HG03196 (cell line): Measurements from ENCODE around the gene NMU.
"Not testable (repeated sequence)": the region's sequence is repeated elsewhere in the genome, so short reads cannot be mapped to it uniquely, and the experiment has no call there.

Experiments used
- ATAC-seq: cut with Tn5 transposase; IDR thresholded peaks from one replicate; pipeline ENCODE4 v1.9.1; 2021; ENCODE audit not compliant: unreplicated experiment

The NMU gene

GRCh38 chr4:55635741-55636655 lies at the start of gene NMU:
NMU (minus strand) TSS chr4:55636298; CDS start chr4:55636192, 106 bp downstream.
- ATAC-seq = no peak

DNA sequence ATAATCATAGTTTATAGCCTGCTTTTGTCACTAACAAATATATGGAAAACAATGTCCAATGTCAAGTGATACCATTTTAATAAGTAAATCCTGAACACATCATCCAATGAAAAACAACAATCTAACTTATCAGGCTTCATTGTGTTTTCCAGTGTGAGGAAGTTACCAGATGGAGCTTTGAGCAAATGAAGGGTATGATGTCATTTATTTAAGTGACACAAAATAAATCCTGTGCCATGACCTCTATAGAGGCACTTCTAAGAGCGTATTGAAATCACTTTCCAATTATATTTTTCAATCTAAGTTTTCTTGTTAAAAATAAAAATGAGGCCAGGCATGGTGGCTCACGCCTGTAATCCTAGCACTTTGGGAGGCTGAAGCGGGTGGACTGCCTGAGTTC lies 48.2 kb upstream of the NMU start:
- no peak for ATAC-seq

DNA sequence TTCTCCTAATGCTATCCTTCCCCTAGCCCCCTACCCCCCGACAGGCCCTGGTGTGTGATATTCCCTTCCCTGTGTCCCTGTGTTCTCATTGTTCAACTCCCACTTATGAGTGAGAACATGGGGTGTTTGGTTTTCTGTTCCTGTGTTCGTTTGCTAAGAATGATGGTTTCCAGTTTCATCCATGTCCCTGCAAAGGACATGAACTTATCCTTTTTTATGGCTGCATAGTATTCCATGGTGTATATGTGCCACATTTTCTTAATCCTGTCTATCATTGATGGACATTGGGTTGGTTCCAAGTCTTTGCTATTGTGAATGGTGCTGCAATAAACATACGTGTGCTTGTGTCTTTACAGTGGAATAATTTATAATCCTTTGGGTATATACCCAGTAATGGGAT lies 46.7 kb upstream of the NMU start:
- not testable (repeated sequence) for ATAC-seq

DNA sequence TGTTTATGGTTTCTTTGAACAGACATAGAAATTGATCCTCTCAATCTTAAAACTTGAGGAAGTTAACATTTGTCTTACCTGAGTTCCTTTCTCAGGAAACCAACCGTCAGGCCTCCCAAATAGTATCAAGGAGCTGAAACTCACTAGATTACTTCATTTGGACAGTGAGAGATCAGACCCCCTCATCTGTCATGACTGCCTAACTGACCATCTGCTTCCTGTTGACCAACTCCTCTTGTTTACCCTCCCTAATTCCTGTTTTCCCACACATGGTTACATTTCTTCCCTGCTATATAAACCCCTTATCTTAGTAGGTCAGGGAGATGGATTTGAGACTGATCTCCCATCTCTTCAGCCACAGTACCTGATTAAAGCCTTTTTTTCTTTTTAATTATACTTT lies 46.2 kb upstream of the NMU start:
- ATAC-seq = no peak

- ATAC-seq = no peak
Observed at GRCh38 chr4:55681430-55681829, 45.3 kb upstream of the NMU start.

- no peak for ATAC-seq
Observed at GRCh38 chr4:55675196-55675793, 39.2 kb upstream of the NMU start.

GRCh38 chr4:55673424-55673823 lies 37.3 kb upstream of the NMU start:
- ATAC-seq = no peak

DNA sequence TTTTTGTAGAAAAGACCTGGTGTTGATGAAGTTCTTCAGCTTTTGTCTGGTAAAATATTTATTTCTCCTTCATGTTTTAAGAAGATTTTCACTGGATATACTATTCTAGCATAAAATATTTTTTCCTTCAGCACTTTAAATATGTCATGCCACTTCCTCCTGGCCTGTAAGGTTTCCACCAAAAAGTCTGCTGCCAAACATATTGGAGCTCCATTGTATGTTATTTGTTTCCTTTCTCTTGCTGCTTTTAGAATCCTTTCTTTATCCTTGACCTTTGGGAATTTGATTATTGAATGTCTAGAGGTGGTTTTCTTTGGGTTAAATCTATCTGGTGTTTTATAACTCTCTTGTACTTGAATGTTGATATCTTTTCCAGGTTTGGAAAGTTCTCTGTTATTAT lies 35.6 kb upstream of the NMU start:
- no peak for ATAC-seq

DNA sequence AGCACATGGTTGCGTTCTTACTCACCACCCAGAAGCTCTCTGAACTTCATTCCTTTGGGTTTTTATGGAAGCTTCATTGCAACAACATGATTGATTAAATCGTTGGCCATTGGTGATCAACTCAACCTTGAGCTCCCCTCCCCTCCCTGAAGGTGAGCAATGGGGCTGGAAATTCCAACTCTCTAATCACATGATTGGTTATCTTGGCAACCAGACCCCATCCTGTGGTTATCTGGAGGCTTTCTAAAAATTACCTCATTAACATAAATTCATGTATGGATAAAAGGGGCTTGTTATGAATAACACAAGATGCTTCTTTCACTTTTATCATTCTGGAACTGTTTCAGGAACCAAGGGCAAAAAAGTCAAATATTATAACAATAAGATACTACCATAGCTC lies 34.6 kb upstream of the NMU start:
- no peak for ATAC-seq

- ATAC-seq = no peak
Observed at GRCh38 chr4:55668449-55668848, 32.4 kb upstream of the NMU start.

GRCh38 chr4:55666535-55666934 lies 30.4 kb upstream of the NMU start:
- ATAC-seq = no peak

DNA sequence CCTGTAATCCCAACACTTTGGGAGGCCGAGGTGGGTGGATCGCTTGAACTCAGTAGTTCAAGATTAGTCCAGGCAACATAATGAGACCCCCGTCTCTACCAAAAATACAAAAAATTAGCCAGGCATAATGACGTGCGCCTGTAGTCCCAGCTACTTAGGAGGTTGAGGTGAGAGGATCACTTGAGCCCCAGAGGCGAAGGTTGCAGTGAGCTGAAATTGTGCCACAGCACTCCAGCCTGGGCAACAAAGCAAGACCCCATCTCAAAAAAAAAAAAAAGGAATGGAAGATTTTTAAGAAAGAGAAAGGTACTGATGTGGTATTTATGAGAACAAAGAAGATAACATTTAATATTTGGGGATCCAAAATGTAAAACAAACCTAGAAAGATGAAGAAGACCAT lies 27.0 kb upstream of the NMU start:
- ATAC-seq = no peak

- no peak for ATAC-seq
Observed at GRCh38 chr4:55661398-55662056, 25.4 kb upstream of the NMU start.

DNA sequence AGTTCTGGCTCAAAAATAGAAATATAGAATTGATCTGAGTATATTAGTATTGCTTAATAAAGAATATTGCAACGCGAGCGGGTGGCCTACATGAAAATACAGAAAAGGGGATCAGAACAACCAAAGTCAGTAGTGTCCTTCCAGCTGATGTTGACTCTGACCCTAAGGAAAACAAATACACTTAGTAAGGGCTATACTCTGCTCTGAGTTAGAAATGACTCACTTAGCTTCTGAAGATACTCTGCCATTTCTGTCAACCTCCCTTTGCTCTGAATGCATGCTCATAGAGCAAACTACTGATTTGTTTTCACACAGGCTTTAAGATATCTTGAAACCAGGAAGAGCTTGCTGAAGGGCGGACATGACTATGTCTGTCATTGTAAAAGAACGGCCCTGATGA lies 22.6 kb upstream of the NMU start:
- ATAC-seq = no peak

- ATAC-seq = no peak
Observed at GRCh38 chr4:55654131-55654530, 18.0 kb upstream of the NMU start.

GRCh38 chr4:55650483-55650882 lies 14.4 kb upstream of the NMU start:
- ATAC-seq = no peak

DNA sequence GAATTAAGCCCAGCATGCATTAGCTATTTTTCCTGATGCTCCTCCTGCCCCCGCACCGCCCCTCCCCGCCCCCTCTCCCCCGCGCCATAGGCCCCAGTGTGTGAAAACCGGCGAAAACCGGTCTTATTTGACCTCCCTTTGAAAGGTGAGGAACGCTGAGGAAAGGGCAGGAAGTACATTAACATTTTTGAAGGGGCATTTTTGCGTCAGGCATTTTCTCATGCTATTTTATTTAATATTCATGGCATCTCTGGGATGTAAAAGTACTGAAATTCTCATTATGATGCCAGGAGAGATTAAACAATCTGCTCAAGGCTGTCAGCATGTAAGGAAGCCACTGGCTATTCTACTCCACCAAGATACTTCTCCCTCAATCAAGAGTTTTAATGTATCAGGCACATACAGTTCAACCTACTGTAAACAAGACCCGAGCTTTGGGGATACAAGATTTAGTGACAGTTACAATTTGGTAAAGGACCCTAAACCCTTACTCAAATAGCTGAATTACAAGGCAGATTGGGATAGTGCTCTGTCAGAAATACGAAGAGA lies 1.2 kb upstream of the NMU start:
- ATAC-seq = no peak

GRCh38 chr4:55636656-55636999 lies 530 bp upstream of the NMU start:
- ATAC-seq = no peak

GRCh38 chr4:55635282-55635681 lies 816 bp downstream of the NMU start:
- ATAC-seq = no peak

DNA sequence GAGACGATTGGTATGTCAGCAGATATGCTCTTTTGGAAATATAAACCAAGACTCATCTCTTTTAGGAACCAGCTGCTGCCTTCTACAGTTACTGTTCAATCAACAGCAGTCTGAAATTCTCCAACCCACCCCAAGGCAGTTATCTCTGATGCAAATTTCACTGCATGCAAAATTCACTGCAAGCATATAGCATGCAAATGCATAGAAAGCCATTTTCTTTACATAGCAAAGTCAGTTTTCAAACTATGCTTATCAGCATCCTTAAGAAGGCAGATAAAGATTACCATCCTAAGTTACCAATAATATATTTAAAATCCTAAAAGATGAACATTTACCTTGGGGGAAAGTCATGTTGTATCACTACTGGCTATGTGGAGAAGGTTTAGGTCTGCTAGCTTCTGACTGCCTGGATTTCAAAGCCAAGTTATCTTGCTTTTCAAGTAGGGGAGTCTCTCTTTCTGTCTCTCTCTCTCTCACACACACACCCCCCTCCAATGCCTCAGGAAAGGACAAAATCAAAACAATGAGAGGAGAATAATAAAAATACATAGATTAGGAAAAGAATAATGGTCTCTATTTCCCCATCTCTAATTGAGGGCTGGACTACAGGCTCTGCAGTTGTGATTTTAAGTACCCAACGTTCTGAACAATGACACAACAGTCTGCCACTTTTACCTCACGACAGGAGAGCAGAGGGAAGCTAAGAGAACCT lies 1.5 kb downstream of the NMU start:
- ATAC-seq = no peak

DNA sequence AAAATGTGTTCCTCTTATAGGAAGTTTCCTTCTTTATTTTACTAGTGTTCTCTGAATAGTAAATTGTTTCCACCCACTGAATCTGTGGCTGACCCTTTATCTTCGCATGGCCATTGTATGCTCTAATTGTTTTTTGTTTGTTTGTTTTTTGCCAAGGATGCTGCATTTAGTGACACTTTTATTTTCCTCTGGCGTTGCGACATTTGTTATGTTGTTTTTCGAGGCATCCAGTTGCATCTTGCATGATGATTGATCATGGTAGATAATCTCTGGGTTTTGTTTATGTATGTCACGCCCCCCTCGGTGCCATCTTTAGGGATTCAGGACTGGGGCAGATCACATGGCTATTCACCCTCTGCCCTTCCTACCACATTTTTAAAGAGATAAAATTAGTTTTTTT lies 2.2 kb downstream of the NMU start:
- no peak for ATAC-seq
